ENCODE data around the gene BBX. TPM values are rescaled to one million over a fixed set of nuclear protein-coding genes. Genes with fewer than 3 reads are reported as not detected.

The BBX gene
- polyA plus RNA-seq, 1 donor from 2014 or later, result 23.8 TPM

GRCh38 chr3:107506458-107506857 lies 16.3 kb upstream of the BBX start:
- Histone ChIP-seq H3K27me3 (ENCODE audit: insufficient read depth, low read depth, low read length) (no peaks in the 10 kb centered on the region), H3K9me2 (ENCODE audit: insufficient read depth, low read length) (no peaks in the 10 kb centered on the region), H3K9me3 (ENCODE audit: low read length) (no peaks in the 10 kb centered on the region), H3K4me2 (ENCODE audit: low read length) (no peak overlapping the region), H3K36me3 (ENCODE audit: insufficient read depth, low read length) (no peaks in the 10 kb centered on the region), H3K27ac (ENCODE audit: low read length) (no peak overlapping the region), H3K79me2 (replicated peaks; ENCODE audit: insufficient read depth, low read length) (no peaks in the 10 kb centered on the region), H2AFZ (ENCODE audit: low read depth, low read length) (no peak overlapping the region), H3F3A (ENCODE audit: insufficient read depth, low read length, poor library complexity, severe bottlenecking) (no peaks in the 10 kb centered on the region), H3K9ac (ENCODE audit: low read length) (no peak overlapping the region), H3K4me3 (ENCODE audit: low read length) (no peak overlapping the region), H4K20me1 (ENCODE audit: insufficient read depth) (no peaks in the 10 kb centered on the region)
- no peak for TF ChIP-seq TAF1 (IDR thresholded peaks at IDR 0.05; ENCODE audit: low read depth)
- TF ChIP-seq MXI1 (conservative IDR thresholded peaks at IDR 0.05; ENCODE audit: poor library complexity, severe bottlenecking), result no peak
- TF ChIP-seq EP300 (conservative IDR thresholded peaks at IDR 0.05; ENCODE audit: poor library complexity, severe bottlenecking), result no peak
- no peak for TF ChIP-seq POLR2AphosphoS5 (IDR thresholded peaks at IDR 0.05)
- TF ChIP-seq REST (IDR thresholded peaks at IDR 0.05; ENCODE audit: borderline replicate concordance), result no peak
- TF ChIP-seq EZH2 (IDR thresholded peaks at IDR 0.05; ENCODE audit: borderline replicate concordance, insufficient read depth, low read length, poor library complexity, severe bottlenecking), result no peak
- no peak for TF ChIP-seq CTCF (IDR thresholded peaks at IDR 0.05; ENCODE audit: poor library complexity, severe bottlenecking)
- TF ChIP-seq SMC3 (conservative IDR thresholded peaks at IDR 0.05; ENCODE audit: poor library complexity), result no peak
- TF ChIP-seq RAD21 (conservative IDR thresholded peaks at IDR 0.05), result no peak

- H3K9me2 ChIP-seq (ENCODE audit: insufficient read depth, low read length), result no peaks in the 10 kb centered on the region
- no peak overlapping the region for H3K27ac ChIP-seq (ENCODE audit: low read length)
These were observed 14.4 kb upstream of the BBX start for GRCh38 chr3:107508331-107508730.

More at GRCh38 chr3:107508331-107508730, 14.4 kb upstream of the BBX start:
- TF ChIP-seq SMC3 (conservative IDR thresholded peaks at IDR 0.05; ENCODE audit: poor library complexity) (no peak), REST (IDR thresholded peaks at IDR 0.05; ENCODE audit: borderline replicate concordance) (no peak), MXI1 (conservative IDR thresholded peaks at IDR 0.05; ENCODE audit: poor library complexity, severe bottlenecking) (no peak), CTCF (IDR thresholded peaks at IDR 0.05; ENCODE audit: poor library complexity, severe bottlenecking) (no peak), EZH2 (IDR thresholded peaks at IDR 0.05; ENCODE audit: borderline replicate concordance, insufficient read depth, low read length, poor library complexity, severe bottlenecking) (no peak), EP300 (conservative IDR thresholded peaks at IDR 0.05; ENCODE audit: poor library complexity, severe bottlenecking) (no peak)
- Histone ChIP-seq H3K36me3 (ENCODE audit: insufficient read depth, low read length) (no peaks in the 10 kb centered on the region), H3K4me2 (ENCODE audit: low read length) (no peak overlapping the region), H4K20me1 (ENCODE audit: insufficient read depth) (no peaks in the 10 kb centered on the region), H2AFZ (ENCODE audit: low read depth, low read length) (no peak overlapping the region), H3K4me3 (ENCODE audit: low read length) (no peak overlapping the region), H3K79me2 (replicated peaks; ENCODE audit: insufficient read depth, low read length) (no peaks in the 10 kb centered on the region), H3K9me3 (ENCODE audit: low read length) (no peaks in the 10 kb centered on the region), H3K27me3 (ENCODE audit: insufficient read depth, low read depth, low read length) (no peaks in the 10 kb centered on the region), H3F3A (ENCODE audit: insufficient read depth, low read length, poor library complexity, severe bottlenecking) (no peaks in the 10 kb centered on the region), H3K9ac (ENCODE audit: low read length) (no peak overlapping the region)

Data from neural cell (in vitro differentiated cells).